HL-60 (cell line): ENCODE measurements around the gene ELOB.

Source experiments
- DNase-seq, 2 experiments: peaks; one replicate each; pipeline ENCODE4 v3.0.0-alpha.2; 2010 to 2020; ENCODE audit warnings: low read depth in 1 of 2, low spot score in 1 of 2
- H3K27ac ChIP-seq: fragments of 250-450 bp; sonication (Bioruptor Pico); replicated peaks from 2 replicates; pipeline ENCODE4 v1.5.1; 2020; ENCODE audit warnings: mild to moderate bottlenecking, moderate library complexity
- H3K27me3 ChIP-seq: fragments of 250-450 bp; sonication (Bioruptor Pico); 2 replicates; pipeline ENCODE4 v1.5.1; 2021; ENCODE audit warnings: mild to moderate bottlenecking, moderate library complexity; ENCODE audit not compliant: insufficient read depth, poor library complexity, severe bottlenecking
- H3K4me3 ChIP-seq: replicated peaks from 2 replicates; pipeline ENCODE4 v1.5.1; 2011; ENCODE audit warnings: mild to moderate bottlenecking, control low read depth, low read length; ENCODE audit not compliant: insufficient read depth
- GABPA ChIP-seq: IDR thresholded peaks from 2 replicates; pipeline ENCODE4 v1.6.1; 2012; ENCODE audit warnings: low read depth
- POLR2AphosphoS5 ChIP-seq: IDR thresholded peaks from 2 replicates; pipeline ENCODE4 v1.6.1; 2012; ENCODE audit warnings: low read depth
- SPI1 ChIP-seq: IDR thresholded peaks from 2 replicates; pipeline ENCODE4 v1.6.1; 2012; ENCODE audit warnings: low read depth, mild to moderate bottlenecking, borderline replicate concordance
- TF ChIP-seq, protein P1 (sequence below): IDR thresholded peaks from one replicate; pipeline ENCODE4 v1.5.1; 2011; ENCODE audit warnings: low read length, control low read depth, inconsistent platforms; ENCODE audit not compliant: insufficient read depth
- TF ChIP-seq, protein P2 (sequence below): IDR thresholded peaks from 2 replicates; pipeline ENCODE4 v1.6.1; 2012; ENCODE audit warnings: low read depth; ENCODE audit not compliant: insufficient replicate concordance

The ELOB gene

DNA sequence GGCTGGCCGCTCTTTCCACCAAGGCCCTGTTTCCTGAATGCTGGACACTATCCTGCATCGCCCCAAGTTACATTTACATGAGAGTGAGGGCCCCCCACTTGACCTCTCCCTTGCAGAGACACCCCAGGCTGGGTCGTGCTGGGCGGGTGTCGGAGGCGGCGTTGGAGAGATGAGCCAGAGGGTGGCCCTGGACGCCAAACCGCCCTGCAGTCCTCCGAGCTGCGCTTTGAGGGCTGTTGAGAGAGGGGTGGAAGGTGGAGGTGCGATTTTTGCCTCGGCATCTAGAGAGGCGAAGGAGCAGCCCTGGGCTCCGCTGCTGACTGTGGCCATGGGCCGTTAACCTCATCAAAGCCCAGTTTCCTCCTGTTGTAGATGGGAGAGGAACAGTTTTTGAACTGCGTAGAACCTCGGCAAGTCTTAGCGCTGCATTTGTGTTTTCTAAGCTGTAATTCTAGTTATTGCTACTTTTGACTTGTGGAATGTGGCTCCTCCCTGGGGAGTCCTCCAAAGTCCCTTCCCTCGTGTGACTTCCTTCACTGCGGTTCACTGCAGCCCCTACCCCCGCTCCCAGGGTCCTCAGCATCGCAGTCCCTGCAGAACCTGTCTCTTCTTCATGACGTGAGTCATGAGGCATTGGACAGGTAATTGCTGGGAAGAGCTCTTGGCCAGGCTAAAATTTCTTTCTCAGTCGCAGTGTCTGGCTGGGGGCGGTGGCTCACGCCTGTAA lies 986 bp upstream of the ELOB start:
- TF ChIP-seq, protein P1, sequence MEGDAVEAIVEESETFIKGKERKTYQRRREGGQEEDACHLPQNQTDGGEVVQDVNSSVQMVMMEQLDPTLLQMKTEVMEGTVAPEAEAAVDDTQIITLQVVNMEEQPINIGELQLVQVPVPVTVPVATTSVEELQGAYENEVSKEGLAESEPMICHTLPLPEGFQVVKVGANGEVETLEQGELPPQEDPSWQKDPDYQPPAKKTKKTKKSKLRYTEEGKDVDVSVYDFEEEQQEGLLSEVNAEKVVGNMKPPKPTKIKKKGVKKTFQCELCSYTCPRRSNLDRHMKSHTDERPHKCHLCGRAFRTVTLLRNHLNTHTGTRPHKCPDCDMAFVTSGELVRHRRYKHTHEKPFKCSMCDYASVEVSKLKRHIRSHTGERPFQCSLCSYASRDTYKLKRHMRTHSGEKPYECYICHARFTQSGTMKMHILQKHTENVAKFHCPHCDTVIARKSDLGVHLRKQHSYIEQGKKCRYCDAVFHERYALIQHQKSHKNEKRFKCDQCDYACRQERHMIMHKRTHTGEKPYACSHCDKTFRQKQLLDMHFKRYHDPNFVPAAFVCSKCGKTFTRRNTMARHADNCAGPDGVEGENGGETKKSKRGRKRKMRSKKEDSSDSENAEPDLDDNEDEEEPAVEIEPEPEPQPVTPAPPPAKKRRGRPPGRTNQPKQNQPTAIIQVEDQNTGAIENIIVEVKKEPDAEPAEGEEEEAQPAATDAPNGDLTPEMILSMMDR, result no peak
- TF ChIP-seq POLR2AphosphoS5, result peak; percentile 35; the same call in 1 of the 2 replicates
- peak overlapping the region; percentile 61 for H3K4me3 ChIP-seq
- H3K27me3 ChIP-seq, result no peaks in the 10 kb centered on the region
- peak in 1 of 2 experiments; percentile 31 for DNase-seq
- H3K27ac ChIP-seq, result peak overlapping the region; percentile 99

DNA sequence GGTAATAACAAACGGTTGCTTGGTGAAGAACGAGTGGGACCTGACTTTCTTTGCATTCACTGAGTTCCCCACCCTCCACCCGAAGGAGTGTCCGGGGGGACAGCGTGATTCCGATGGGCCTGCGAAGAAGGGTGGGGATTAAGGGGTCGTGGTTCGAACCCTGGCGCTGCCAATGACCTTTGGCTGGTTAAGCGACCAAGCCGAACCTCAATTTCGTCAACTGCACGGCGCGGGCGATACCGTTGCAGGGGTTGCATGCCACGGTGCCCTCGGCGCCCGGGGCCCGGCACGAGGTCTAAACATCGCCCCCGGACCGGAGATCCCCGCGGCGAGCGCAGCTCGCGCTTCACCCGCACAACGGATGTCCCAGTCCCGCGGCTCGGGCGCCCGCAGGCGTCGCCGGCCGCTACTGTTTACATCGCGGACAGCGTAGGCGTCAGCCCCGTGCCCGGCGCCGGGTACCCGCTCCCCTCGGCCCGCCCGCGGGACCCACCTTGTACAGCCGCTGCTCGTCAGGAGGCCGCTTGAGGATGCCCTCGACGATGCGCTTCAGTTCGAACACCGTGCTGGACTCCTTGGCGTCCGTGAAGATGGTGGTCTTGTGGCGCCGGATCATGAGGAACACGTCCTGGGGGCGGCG lies 460 bp downstream of the ELOB start:
- peak overlapping the region; percentile 87 for H3K4me3 ChIP-seq
- no peak for TF ChIP-seq SPI1
- TF ChIP-seq POLR2AphosphoS5, result no peak
- DNase-seq, result peak in 1 of 2 experiments; percentile 52
- H3K27me3 ChIP-seq, result no peaks in the 10 kb centered on the region
- peak overlapping the region; percentile 83 for H3K27ac ChIP-seq

DNA sequence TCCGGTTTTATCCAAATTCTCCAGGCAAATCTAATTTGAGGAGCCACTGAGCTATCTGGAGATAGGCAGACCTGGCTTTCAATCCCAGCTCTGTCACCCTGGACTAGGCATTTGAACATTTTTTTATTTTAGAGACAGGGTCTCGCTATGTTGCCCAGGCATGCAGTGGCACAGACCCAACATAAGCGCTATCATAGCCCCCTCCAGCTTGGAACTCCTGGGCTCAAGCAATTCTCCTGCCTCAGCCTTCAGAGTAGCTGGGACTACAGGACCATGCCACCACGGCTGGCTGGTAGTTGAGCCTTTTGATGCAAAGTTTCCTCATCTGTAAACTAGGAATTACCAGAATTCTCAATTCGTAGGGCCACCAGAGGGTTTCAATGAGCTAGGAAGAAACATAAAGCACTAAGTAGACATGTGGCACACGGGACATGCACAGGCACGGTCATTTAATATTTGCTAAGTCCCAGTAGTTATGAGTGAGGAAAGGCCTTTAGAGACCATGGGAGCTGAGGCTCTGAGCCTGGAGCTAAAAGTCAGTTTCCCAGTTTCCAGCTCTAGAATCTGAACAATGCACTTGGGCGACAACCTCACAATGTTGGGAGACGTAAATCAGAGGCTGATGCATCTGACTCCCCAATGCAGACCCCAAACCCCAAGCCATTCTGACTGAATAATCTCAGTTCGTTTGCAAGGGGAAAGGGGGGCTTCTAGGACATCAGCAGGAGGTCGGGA lies 1.1 kb downstream of the ELOB start:
- Histone ChIP-seq H3K4me3 (peak overlapping the region; percentile 87), H3K27ac (peak overlapping the region; percentile 83), H3K27me3 (no peaks in the 10 kb centered on the region)
- TF ChIP-seq SPI1 (no peak), GABPA (no peak), POLR2AphosphoS5 (no peak)
- TF ChIP-seq, protein P2, sequence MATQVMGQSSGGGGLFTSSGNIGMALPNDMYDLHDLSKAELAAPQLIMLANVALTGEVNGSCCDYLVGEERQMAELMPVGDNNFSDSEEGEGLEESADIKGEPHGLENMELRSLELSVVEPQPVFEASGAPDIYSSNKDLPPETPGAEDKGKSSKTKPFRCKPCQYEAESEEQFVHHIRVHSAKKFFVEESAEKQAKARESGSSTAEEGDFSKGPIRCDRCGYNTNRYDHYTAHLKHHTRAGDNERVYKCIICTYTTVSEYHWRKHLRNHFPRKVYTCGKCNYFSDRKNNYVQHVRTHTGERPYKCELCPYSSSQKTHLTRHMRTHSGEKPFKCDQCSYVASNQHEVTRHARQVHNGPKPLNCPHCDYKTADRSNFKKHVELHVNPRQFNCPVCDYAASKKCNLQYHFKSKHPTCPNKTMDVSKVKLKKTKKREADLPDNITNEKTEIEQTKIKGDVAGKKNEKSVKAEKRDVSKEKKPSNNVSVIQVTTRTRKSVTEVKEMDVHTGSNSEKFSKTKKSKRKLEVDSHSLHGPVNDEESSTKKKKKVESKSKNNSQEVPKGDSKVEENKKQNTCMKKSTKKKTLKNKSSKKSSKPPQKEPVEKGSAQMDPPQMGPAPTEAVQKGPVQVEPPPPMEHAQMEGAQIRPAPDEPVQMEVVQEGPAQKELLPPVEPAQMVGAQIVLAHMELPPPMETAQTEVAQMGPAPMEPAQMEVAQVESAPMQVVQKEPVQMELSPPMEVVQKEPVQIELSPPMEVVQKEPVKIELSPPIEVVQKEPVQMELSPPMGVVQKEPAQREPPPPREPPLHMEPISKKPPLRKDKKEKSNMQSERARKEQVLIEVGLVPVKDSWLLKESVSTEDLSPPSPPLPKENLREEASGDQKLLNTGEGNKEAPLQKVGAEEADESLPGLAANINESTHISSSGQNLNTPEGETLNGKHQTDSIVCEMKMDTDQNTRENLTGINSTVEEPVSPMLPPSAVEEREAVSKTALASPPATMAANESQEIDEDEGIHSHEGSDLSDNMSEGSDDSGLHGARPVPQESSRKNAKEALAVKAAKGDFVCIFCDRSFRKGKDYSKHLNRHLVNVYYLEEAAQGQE, result no peak
- TF ChIP-seq, protein P1, result no peak
- no peak for DNase-seq

DNA sequence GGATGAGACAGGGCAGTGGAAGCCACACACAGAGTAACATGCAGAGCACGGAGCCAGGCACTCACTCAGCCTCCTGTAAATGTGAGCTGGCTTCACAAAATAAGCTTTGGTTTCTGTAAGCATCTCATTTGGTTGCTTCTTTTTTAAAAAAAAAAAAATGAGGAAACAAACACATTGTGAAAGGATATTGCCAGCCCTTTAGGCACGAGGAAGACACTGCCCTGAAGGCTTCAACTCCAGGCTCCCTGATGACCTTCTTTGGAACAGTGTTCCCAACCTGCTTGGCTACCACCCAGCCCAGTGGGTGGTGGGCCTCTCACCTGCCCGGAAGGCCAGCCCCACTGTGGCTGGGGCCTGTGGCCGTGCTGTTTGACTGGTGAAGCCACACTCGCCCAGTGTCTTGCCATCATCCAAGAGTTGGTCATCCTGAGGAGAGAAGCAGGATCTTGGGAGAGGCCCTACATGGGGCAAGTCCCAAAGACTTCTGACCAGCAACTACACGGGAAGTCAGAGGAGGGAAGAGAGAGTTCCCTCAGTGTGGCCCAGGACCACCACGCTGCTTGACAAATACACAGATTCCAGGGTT lies 1.9 kb downstream of the ELOB start:
- H3K27me3 ChIP-seq, result no peaks in the 10 kb centered on the region
- H3K4me3 ChIP-seq, result no peak overlapping the region
- TF ChIP-seq, protein P2, result no peak
- TF ChIP-seq GABPA (no peak), SPI1 (no peak), POLR2AphosphoS5 (no peak)
- TF ChIP-seq, protein P1, result no peak
- peak overlapping the region; percentile 31 for H3K27ac ChIP-seq
- peak in 1 of 2 experiments; percentile 8 for DNase-seq
